HCT116 (cell line): ENCODE results near the gene RREB1. TPM values are rescaled to one million over a fixed set of nuclear protein-coding genes. Genes with fewer than 3 reads are reported as not detected.

Source experiments
- ATAC-seq: fragments of 200-7000 bp; cut with Tn5 transposase; 2 replicates; pipeline ENCODE4 v1.9.1; 2020; ENCODE audit warnings: mild to moderate bottlenecking, moderate library complexity
- BruUV-seq: library from RNA; stranded (reverse); fragments of 400-500 nt; replicated peaks from 2 replicates; lab custom pipeline; 2021; lab: Mats Ljungman, UMichigan
- CTCF ChIA-PET: fragments of 300-600 bp; sonication (Branson Sonifier 250); formaldehyde crosslinking; loops from one replicate; lab custom pipeline; 2021; ENCODE audit warnings: antibody characterized with exemption; lab: Charles Lee
- POLR2A ChIA-PET: fragments of 300-600, 350-600 bp; sonication (Branson Sonifier 250); formaldehyde crosslinking; loops from one replicate; lab custom pipeline; 2021; ENCODE audit warnings: antibody characterized with exemption; lab: Charles Lee
- RAD21 ChIA-PET, 2 experiments: fragments of 300-600 bp; sonication (Branson Sonifier 250); formaldehyde crosslinking; loops; one replicate each; lab custom pipeline; 2023; ENCODE audit warnings: low total read pairs in 2 of 2; ENCODE audit not compliant: uncharacterized antibody in 2 of 2, unreplicated experiment in 2 of 2, low non-redundant PET in 1 of 2; lab: Charles Lee
- DNase-seq: peaks from one replicate; pipeline ENCODE4 v3.0.0-alpha.2; 2010; ENCODE audit warnings: low read depth, low spot score
- H2AFZ ChIP-seq: fragments of 200-600 bp; shearing (Covaris generic), sonication (generic); 2 replicates; pipeline ENCODE4 v1.6.1; 2017; ENCODE audit warnings: low read depth, mixed run types, mixed read lengths, antibody characterized with exemption, low read length; ENCODE audit not compliant: poor library complexity, severe bottlenecking
- H3K27ac ChIP-seq: 2 replicates; pipeline ENCODE4 v1.5.1; 2012; ENCODE audit warnings: low read depth, low read length
- H3K27me3 ChIP-seq: fragments of 200-600 bp; sonication (generic); 2 replicates; pipeline ENCODE4 v1.6.1; 2016; ENCODE audit warnings: mixed run types, low read length, mixed read lengths; ENCODE audit not compliant: insufficient read depth
- H3K36me3 ChIP-seq, 2 experiments: fragments of 200-500 bp in 1 of 2; fragments of 200-600 bp in 1 of 2; sonication (Bioruptor generic) in 1 of 2; sonication (generic) in 1 of 2; 2 replicates each; pipeline versions ENCODE4 v1.5.1 to v1.6.1; 2014 to 2016; ENCODE audit warnings: low read length in 2 of 2, inconsistent platforms in 1 of 2, mixed read lengths in 1 of 2, mixed run types in 1 of 2; ENCODE audit not compliant: insufficient read depth in 2 of 2, control insufficient read depth in 1 of 2
- H3K4me1 ChIP-seq, 2 experiments: fragments of 200-600 bp in 1 of 2; sonication (generic) in 1 of 2; 2 replicates each; pipeline versions ENCODE4 v1.5.1 to v1.6.1; 2012 to 2017; ENCODE audit warnings: low read length in 2 of 2, inconsistent platforms in 1 of 2, mild to moderate bottlenecking in 1 of 2, mixed read lengths in 1 of 2, mixed run types in 1 of 2, moderate library complexity in 1 of 2; ENCODE audit not compliant: insufficient read depth in 2 of 2, control insufficient read depth in 1 of 2
- H3K4me2 ChIP-seq: fragments of 200-600 bp; sonication (generic); 2 replicates; pipeline ENCODE4 v1.6.1; 2017; ENCODE audit warnings: mixed run types, low read length, mixed read lengths
- H3K4me3 ChIP-seq, 2 experiments: fragments of 200-600 bp in 1 of 2; sonication (generic) in 1 of 2; replicated peaks in 1 of 2; 2 replicates each; pipeline ENCODE4 v1.5.1; 2011 to 2016; ENCODE audit warnings: low read length in 2 of 2, control low read depth in 1 of 2, low read depth in 1 of 2, mild to moderate bottlenecking in 1 of 2, mixed read lengths in 1 of 2, mixed run types in 1 of 2
- H3K79me2 ChIP-seq: fragments of 200-600 bp; sonication (generic); 2 replicates; pipeline ENCODE4 v1.6.1; 2017; ENCODE audit warnings: mild to moderate bottlenecking, mixed run types, low read length, moderate library complexity, mixed read lengths; ENCODE audit not compliant: insufficient read depth
- H3K9ac ChIP-seq: fragments of 200-600 bp; sonication (generic); 2 replicates; pipeline ENCODE4 v1.6.1; 2016; ENCODE audit warnings: low read length, mixed read lengths
- H3K9me2 ChIP-seq: fragments of 200-600 bp; sonication (generic), shearing (Covaris generic); 2 replicates; pipeline ENCODE4 v1.6.1; 2017; ENCODE audit warnings: mixed run types, mild to moderate bottlenecking, moderate library complexity; ENCODE audit not compliant: insufficient read depth
- H3K9me3 ChIP-seq, 2 experiments: fragments of 200-500 bp in 1 of 2; fragments of 200-600 bp in 1 of 2; sonication (Bioruptor generic) in 1 of 2; sonication (generic) in 1 of 2; 2 replicates each; pipeline ENCODE4 v1.6.1; 2014 to 2017; ENCODE audit warnings: low read length in 2 of 2, mixed read lengths in 2 of 2, inconsistent platforms in 1 of 2, low read depth in 1 of 2, mild to moderate bottlenecking in 1 of 2, mixed run types in 1 of 2, moderate library complexity in 1 of 2; ENCODE audit not compliant: control insufficient read depth in 1 of 2, insufficient read depth in 1 of 2
- H4K20me1 ChIP-seq: fragments of 200-600 bp; sonication (generic), shearing (Covaris generic); 2 replicates; pipeline ENCODE4 v1.6.1; 2017; ENCODE audit warnings: mixed run types, mild to moderate bottlenecking, moderate library complexity; ENCODE audit not compliant: insufficient read depth
- CEBPB ChIP-seq: IDR thresholded peaks from 2 replicates; pipeline ENCODE4 v1.6.1; 2012; ENCODE audit warnings: low read depth
- CTCF ChIP-seq, 3 experiments: fragments of 200-600 bp in 1 of 3; sonication (generic) in 1 of 3; IDR thresholded peaks in 2 of 3; conservative IDR thresholded peaks in 1 of 3; 2 replicates each; pipeline ENCODE4 v1.5.1; 2012 to 2017; ENCODE audit warnings: low read depth in 2 of 3, low read length in 2 of 3, antibody characterized with exemption in 1 of 3, borderline replicate concordance in 1 of 3, control low read depth in 1 of 3, mild to moderate bottlenecking in 1 of 3, mixed read lengths in 1 of 3, mixed run types in 1 of 3, moderate library complexity in 1 of 3; ENCODE audit not compliant: insufficient read depth in 1 of 3
- EGR1 ChIP-seq: IDR thresholded peaks from 2 replicates; pipeline ENCODE4 v1.6.1; 2012; ENCODE audit warnings: low read depth
- FOSL1 ChIP-seq: IDR thresholded peaks from 2 replicates; pipeline ENCODE4 v1.6.1; 2012; ENCODE audit warnings: low read depth
- REST ChIP-seq: IDR thresholded peaks from 2 replicates; pipeline ENCODE4 v1.6.1; 2012; ENCODE audit warnings: low read depth
- SP1 ChIP-seq: IDR thresholded peaks from 2 replicates; pipeline ENCODE4 v1.6.1; 2012; ENCODE audit warnings: low read depth
- intact Hi-C: fragments of 100-400 bp; cut with micrococcal nuclease; formaldehyde crosslinking; loops from 2 replicates; pipeline ENCODE4 v1.10.0; 2022
- total RNA-seq: library from RNA; stranded (reverse); gene quantifications from one replicate; pipeline ENCODE4 v1.2.1, GENCODE V29; 2021; ENCODE audit not compliant: unreplicated experiment

The RREB1 gene
- total RNA-seq, 1 experiment from 2014 or later, result 47.9 TPM

GRCh38 chr6:7134999-7135745 is 27.4 kb downstream of the RREB1 start (continued):
- no peak for TF ChIP-seq REST

- Histone ChIP-seq H3K9ac (no peak overlapping the region), H3K4me2 (no peak overlapping the region), H3K9me3 (no peaks in the 10 kb centered on the region), H3K36me3 (no peaks in the 10 kb centered on the region), H3K4me3 (no peak overlapping the region), H3K27ac (no peak overlapping the region), H3K9me2 (no peaks in the 10 kb centered on the region), H3K27me3 (no peaks in the 10 kb centered on the region), H3K4me1 (peaks cover 8 to 44% of the 10 kb centered on the region in 2 experiments; a peak in 3 of 4 replicates), H3K79me2 (peaks cover 90% of the 10 kb centered on the region), H4K20me1 (no peaks in the 10 kb centered on the region; the same call in 1 of the 2 replicates), H2AFZ (no peak overlapping the region)
- RAD21 ChIA-PET, result no interaction called here
- POLR2A ChIA-PET, result no interaction called here
- DNase-seq, result no peak
- TF ChIP-seq SP1 (no peak), CEBPB (no peak), FOSL1 (peak; percentile 23; the same call in 1 of the 2 replicates), EGR1 (no peak), CTCF (IDR thresholded peaks at IDR 0.05 in 2 of 3, conservative IDR thresholded peaks at IDR 0.05 in 1 of 3; ENCODE audit: borderline replicate concordance in 1 of 3, insufficient read depth in 1 of 3, low read depth in 2 of 3, low read length in 2 of 3) (no peak)
- intact Hi-C loops, result no loop called here
- CTCF ChIA-PET, result no interaction called here
- ATAC-seq, result no peak
- no TSS peak for BruUV-seq
Observed at GRCh38 chr6:7135755-7136154, 28.0 kb downstream of the RREB1 start.
